ENCODE results near the gene NSD1. TPM values are rescaled to one million over a fixed set of nuclear protein-coding genes. Genes with fewer than 3 reads are reported as not detected.

NSD1 gene
- total and polyA plus RNA-seq, 2 of the 8 experiments (the other 6 are each of a cell fraction or from before 2014, with no cell fraction given), result 22.8 to 168 TPM

DNA sequence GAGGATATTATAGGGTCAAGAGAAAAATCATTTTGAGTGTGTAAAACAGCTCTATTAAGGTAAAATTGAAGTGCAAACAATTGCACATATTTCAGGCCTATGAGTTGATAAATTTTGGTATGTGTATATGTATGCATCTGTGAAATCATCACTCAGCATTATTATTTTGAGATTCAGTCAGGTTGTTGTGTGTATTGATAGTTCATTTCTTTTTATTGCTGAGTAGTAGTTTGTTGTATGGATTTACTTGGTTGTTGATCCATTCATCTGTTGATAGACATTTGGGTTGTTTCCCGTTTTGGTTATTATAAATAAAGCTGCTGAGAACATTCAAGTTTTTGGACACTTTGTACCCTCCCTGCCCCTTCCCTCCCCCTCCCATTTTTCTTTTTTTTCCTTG lies 119.7 kb downstream of the NSD1 start:
- no peaks in the 10 kb centered on the region for H3K79me1 ChIP-seq (ENCODE audit: low read depth, low read length)
- no peak overlapping the region for H4K8ac ChIP-seq (ENCODE audit: extremely low read depth, insufficient read depth, low read length)
- H2BK15ac ChIP-seq (ENCODE audit: low read length), result no peak overlapping the region
- no peak overlapping the region for H2BK12ac ChIP-seq (ENCODE audit: low read depth, low read length)
- no peak overlapping the region for H3K4me2 ChIP-seq (ENCODE audit: insufficient read depth in 1 of 2, low read depth in 2 of 2, low read length in 2 of 2)
- H4K91ac ChIP-seq (replicated peaks; ENCODE audit: insufficient read length, low read length), result no peak overlapping the region
- no peak overlapping the region for H3K18ac ChIP-seq (ENCODE audit: extremely low read depth, low read length)
- H3K9ac ChIP-seq (replicated peaks in 1 of 4; ENCODE audit: extremely low read depth in 1 of 4, low read depth in 3 of 4, low read length in 3 of 4), result no peak overlapping the region
- H2BK5ac ChIP-seq (ENCODE audit: low read depth, low read length), result no peak overlapping the region
- FAIRE-seq (no peak), DNase-seq (ENCODE audit: low read depth in 1 of 2, low spot score in 2 of 2) (no peak)
- no peak overlapping the region for H3K56ac ChIP-seq (replicated peaks; ENCODE audit: insufficient read length, low read depth, low read length)
- 93% methylated on average over 1 of the region's 1 CpG; no CpG with 5 or more reads in 1 of the 2 experiments for WGBS, 2 experiments (ENCODE audit: extremely low coverage in 1 of 2, insufficient coverage in 1 of 2, insufficient read length in 1 of 2, insufficient replicate concordance in 2 of 2, low coverage in 1 of 2, low lambda C conversion rate in 2 of 2, missing lambda C conversion rate in 1 of 2)
- H2BK20ac ChIP-seq (ENCODE audit: low read length), result no peak overlapping the region
- H3K4me1 ChIP-seq (replicated peaks in 1 of 4; ENCODE audit: control insufficient read depth in 3 of 4, insufficient read depth in 4 of 4, low read length in 3 of 4), result no peaks in the 10 kb centered on the region
- H2AK5ac ChIP-seq (ENCODE audit: low read depth, low read length), result no peak overlapping the region
- no peaks in the 10 kb centered on the region for H3K23me2 ChIP-seq (ENCODE audit: low read depth, low read length)
- H2BK120ac ChIP-seq (replicated peaks; ENCODE audit: low read depth, low read length), result no peak overlapping the region
- H3K9me3 ChIP-seq (ENCODE audit: insufficient read depth in 2 of 2, low read depth in 1 of 2, low read length in 1 of 2), result no peaks in the 10 kb centered on the region
- no peak overlapping the region for H4K5ac ChIP-seq (ENCODE audit: insufficient read length, low read depth, low read length)
- peaks cover 19 to 89% (median 51%) of the 10 kb centered on the region in 4 experiments for H3K36me3 ChIP-seq (ENCODE audit: control insufficient read depth in 2 of 4, insufficient read depth in 4 of 4, low read length in 3 of 4)
- ChIA-PET POLR2A (ENCODE audit: partially characterized antibody) (interaction anchor here (1.0 to 1.5 kb wide), 2 partner anchors 14 to 17 kb away, joined by 3 to 5 read pairs; no protein-coding TSS in a partner anchor), CTCF (ENCODE audit: partially characterized antibody) (interaction anchor here (1.2 to 3.0 kb wide), 3 partner anchors 11 to 141 kb away, joined by 4 to 13 read pairs (median 8); no protein-coding TSS in a partner anchor)
- H3K23ac ChIP-seq (ENCODE audit: insufficient read length), result no peak overlapping the region
- H3K79me2 ChIP-seq (ENCODE audit: control insufficient read depth in 1 of 2, insufficient read depth in 2 of 2, low read length in 2 of 2), result peaks cover 0 to 7% of the 10 kb centered on the region in 2 experiments; a peak in 1 of 4 replicates
- no peak overlapping the region for H3K14ac ChIP-seq (ENCODE audit: insufficient read length)
- no peak overlapping the region for H3K4ac ChIP-seq (replicated peaks; ENCODE audit: insufficient read length, low read depth, low read length)
- H3K27me3 ChIP-seq (replicated peaks in 1 of 4; ENCODE audit: control insufficient read depth in 3 of 4, extremely low read depth in 1 of 4, insufficient read depth in 3 of 4, low read length in 3 of 4), result no peaks in the 10 kb centered on the region
- no peak overlapping the region for H3K27ac ChIP-seq (ENCODE audit: low read depth, low read length)
- H4K20me1 ChIP-seq (replicated peaks in 1 of 2; ENCODE audit: control insufficient read depth in 1 of 2, insufficient read depth in 2 of 2, low read length in 2 of 2), result peaks cover 2% of the 10 kb centered on the region in 2 experiments
- no peak overlapping the region for H3K4me3 ChIP-seq (ENCODE audit: extremely low read depth in 1 of 4, insufficient read depth in 2 of 4, low read depth in 3 of 4, low read length in 4 of 4)
- no peak overlapping the region for H2AFZ ChIP-seq (ENCODE audit: low read length)
- TF ChIP-seq RFX5 (IDR thresholded peaks at IDR 0.05; ENCODE audit: borderline replicate concordance, low read depth, low read length) (no peak), SP1 (IDR thresholded peaks at IDR 0.05; ENCODE audit: low read depth, low read length) (no peak), GTF2F1 (IDR thresholded peaks at IDR 0.05; ENCODE audit: borderline replicate concordance, low read depth, low read length) (no peak), HDAC2 (IDR thresholded peaks at IDR 0.05; ENCODE audit: borderline replicate concordance in 1 of 2, low read depth in 2 of 2, low read length in 2 of 2) (no peak)
